Heart left ventricle (tissue), 13 donors: Measurements from ENCODE around the gene PRKN.

Experiments
- POLR2A ChIP-seq, 2 donors: fragments of 450-650 bp; IDR thresholded peaks; one replicate each; pipeline ENCODE4 v1.6.1; 2017; ENCODE audit warnings: antibody characterized with exemption in 2 of 2, mild to moderate bottlenecking in 2 of 2, moderate library complexity in 2 of 2
- TF ChIP-seq, protein P1 (sequence below), 12 donors: fragments of 200-600 bp; sonication (generic) in 4 of 12; IDR thresholded peaks; one replicate each; pipeline versions ENCODE4 v1.5.0 to v1.8.0; 2018 to 2022; ENCODE audit warnings: antibody characterized with exemption in 12 of 12, mild to moderate bottlenecking in 5 of 12
- donor health status: ischemic (EF 13 %, LVEDD 7.1; RV severe dilation, severe dysfunction).
- donor health status: DM: no; HTN: yes; CAD: no.
- donor health status: DM: no; HTN: no; CAD: no.
- donor health status: ischemic (EF 25% LVEDD 6.9; RV normal size, moderate dysfunction).
- donor health status: ischemic (EF 25% LVEDD 5.7; RV mildly dilated, moderate dysfunction).
- donor health status: ischemic (EF 35%, LVEDD 5.7; RV mildly dilated, moderate dysfunction).
- donor health status: nonischemic (EF 11% LVEDD 7.7; RV severe dilation, severe dysfunction).
- donor health status: DM: yes; HTN: yes; CAD: no.
- donor health status: PGD.
- donor health status: ischemic (EF 29% LVEDD 5.4; RV normal size, mild dysfunction).
- donor health status: nonischemic (EF 23%, LVEDD 6.1; RV moderate dilation, normal function).

DNA sequence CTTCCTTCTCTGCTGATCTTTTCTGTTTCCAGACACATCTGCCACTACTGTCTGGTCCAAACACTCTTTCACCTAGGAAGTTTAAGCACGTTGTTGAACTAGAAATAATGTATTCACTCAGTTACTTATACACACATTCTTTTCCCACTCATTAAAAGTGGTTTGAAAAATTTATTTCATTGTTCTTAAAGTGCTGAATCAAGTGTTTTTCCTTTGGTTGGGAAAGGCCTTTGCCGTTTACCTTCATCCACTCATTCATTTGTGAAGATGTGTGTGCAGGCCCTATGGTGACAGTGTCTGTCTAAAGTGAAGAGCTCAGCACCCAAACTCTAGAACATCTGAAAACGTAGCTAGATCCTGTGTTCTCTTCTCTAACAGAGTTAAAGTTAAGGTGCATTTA lies 1389.6 kb downstream of the PRKN start:
- no peak for TF ChIP-seq POLR2A (IDR thresholded peaks at IDR 0.05)
- TF ChIP-seq, protein P1, sequence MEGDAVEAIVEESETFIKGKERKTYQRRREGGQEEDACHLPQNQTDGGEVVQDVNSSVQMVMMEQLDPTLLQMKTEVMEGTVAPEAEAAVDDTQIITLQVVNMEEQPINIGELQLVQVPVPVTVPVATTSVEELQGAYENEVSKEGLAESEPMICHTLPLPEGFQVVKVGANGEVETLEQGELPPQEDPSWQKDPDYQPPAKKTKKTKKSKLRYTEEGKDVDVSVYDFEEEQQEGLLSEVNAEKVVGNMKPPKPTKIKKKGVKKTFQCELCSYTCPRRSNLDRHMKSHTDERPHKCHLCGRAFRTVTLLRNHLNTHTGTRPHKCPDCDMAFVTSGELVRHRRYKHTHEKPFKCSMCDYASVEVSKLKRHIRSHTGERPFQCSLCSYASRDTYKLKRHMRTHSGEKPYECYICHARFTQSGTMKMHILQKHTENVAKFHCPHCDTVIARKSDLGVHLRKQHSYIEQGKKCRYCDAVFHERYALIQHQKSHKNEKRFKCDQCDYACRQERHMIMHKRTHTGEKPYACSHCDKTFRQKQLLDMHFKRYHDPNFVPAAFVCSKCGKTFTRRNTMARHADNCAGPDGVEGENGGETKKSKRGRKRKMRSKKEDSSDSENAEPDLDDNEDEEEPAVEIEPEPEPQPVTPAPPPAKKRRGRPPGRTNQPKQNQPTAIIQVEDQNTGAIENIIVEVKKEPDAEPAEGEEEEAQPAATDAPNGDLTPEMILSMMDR (IDR thresholded peaks at IDR 0.05): no peak
